Measurements from ENCODE around the gene BTBD9. TPM values are rescaled to one million over a fixed set of nuclear protein-coding genes. Genes with fewer than 3 reads are reported as not detected.

BTBD9 gene
- total and polyA plus RNA-seq, 9 of the 15 experiments (the other 6 are each of a cell fraction or from before 2014, with no cell fraction given) = 0.08 to 1.6 (median 0.58) TPM

- Histone ChIP-seq H4K20me1 (replicated peaks; ENCODE audit: control insufficient read depth, insufficient read depth, low read length) (no peaks in the 10 kb centered on the region), H3K27ac (ENCODE audit: extremely low read depth, low read depth, low read length) (no peak overlapping the region), H3K4me1 (replicated peaks in 1 of 2; ENCODE audit: control insufficient read depth in 2 of 2, insufficient read depth in 2 of 2, low read length in 2 of 2) (no peaks in the 10 kb centered on the region), H3K9ac (ENCODE audit: insufficient read depth in 1 of 2, low read depth in 2 of 2, low read length in 2 of 2) (no peak overlapping the region), H3K9me1 (ENCODE audit: control insufficient read depth, insufficient read depth, low read length) (no peaks in the 10 kb centered on the region), H3K4me3 (no peak overlapping the region), H3K4me2 (ENCODE audit: insufficient read depth, low read length) (no peak overlapping the region), H3K36me3 (ENCODE audit: control insufficient read depth, insufficient read depth, low read length) (no peaks in the 10 kb centered on the region), H2AFZ (ENCODE audit: low read depth, low read length) (no peak overlapping the region), H3K9me3 (replicated peaks; ENCODE audit: control insufficient read depth, insufficient read depth, low read depth, low read length) (no peaks in the 10 kb centered on the region), H3K27me3 (ENCODE audit: control insufficient read depth in 2 of 2, insufficient read depth in 2 of 2, low read length in 2 of 2) (peaks cover 9 to 10% of the 10 kb centered on the region in 2 experiments; a peak in 4 of 5 replicates), H3K79me2 (ENCODE audit: control insufficient read depth, insufficient read depth, low read length) (no peaks in the 10 kb centered on the region)
- WGBS (ENCODE audit: insufficient coverage, low coverage, missing lambda C conversion rate) = 48% methylated on average over 6 of the region's 6 CpGs
- no peak for DNase-seq (ENCODE audit: extremely low read depth in 1 of 4, low spot score in 3 of 4)
- in situ Hi-C loops (cut with MboI) = no loop called here
- no peak for ATAC-seq
- CTCF ChIA-PET (ENCODE audit: low intra/inter-chr PET ratio) = no interaction called here
- BruUV-seq (replicated peaks) = no TSS peak
- intact Hi-C loops (cut with micrococcal nuclease) = no loop called here
- POLR2A ChIA-PET = interaction anchor here (0.7 to 1.2 kb wide), 3 partner anchors 12 to 24 kb away, joined by 3 to 4 read pairs (median 3); no protein-coding TSS in a partner anchor
- FAIRE-seq = no peak
- TF ChIP-seq, protein P1, sequence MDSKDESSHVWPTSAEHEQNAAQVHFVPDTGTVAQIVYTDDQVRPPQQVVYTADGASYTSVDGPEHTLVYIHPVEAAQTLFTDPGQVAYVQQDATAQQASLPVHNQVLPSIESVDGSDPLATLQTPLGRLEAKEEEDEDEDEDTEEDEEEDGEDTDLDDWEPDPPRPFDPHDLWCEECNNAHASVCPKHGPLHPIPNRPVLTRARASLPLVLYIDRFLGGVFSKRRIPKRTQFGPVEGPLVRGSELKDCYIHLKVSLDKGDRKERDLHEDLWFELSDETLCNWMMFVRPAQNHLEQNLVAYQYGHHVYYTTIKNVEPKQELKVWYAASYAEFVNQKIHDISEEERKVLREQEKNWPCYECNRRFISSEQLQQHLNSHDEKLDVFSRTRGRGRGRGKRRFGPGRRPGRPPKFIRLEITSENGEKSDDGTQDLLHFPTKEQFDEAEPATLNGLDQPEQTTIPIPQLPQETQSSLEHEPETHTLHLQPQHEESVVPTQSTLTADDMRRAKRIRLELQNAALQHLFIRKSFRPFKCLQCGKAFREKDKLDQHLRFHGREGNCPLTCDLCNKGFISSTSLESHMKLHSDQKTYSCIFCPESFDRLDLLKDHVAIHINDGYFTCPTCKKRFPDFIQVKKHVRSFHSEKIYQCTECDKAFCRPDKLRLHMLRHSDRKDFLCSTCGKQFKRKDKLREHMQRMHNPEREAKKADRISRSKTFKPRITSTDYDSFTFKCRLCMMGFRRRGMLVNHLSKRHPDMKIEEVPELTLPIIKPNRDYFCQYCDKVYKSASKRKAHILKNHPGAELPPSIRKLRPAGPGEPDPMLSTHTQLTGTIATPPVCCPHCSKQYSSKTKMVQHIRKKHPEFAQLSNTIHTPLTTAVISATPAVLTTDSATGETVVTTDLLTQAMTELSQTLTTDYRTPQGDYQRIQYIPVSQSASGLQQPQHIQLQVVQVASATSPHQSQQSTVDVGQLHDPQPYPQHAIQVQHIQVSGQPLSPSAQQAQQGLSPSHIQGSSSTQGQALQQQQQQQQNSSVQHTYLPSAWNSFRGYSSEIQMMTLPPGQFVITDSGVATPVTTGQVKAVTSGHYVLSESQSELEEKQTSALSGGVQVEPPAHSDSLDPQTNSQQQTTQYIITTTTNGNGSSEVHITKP (IDR thresholded peaks at IDR 0.05; ENCODE audit: partially characterized antibody) = no peak
- TF ChIP-seq PHTF2 (CRISPR knock-in tag; IDR thresholded peaks at IDR 0.05) (no peak), ZBTB7A (IDR thresholded peaks at IDR 0.05; ENCODE audit: borderline replicate concordance, control insufficient read depth, low read depth, low read length) (no peak), THAP7 (CRISPR knock-in tag; IDR thresholded peaks at IDR 0.05) (no peak), SRSF7 (optimal IDR thresholded peaks at IDR 0.05; ENCODE audit: low read depth, low read length) (no peak), TBL1XR1 (IDR thresholded peaks at IDR 0.05; ENCODE audit: low read length in 2 of 2) (no peak), RBM39 (optimal IDR thresholded peaks at IDR 0.05; ENCODE audit: low read depth, low read length) (no peak), HSF4 (CRISPR knock-in tag; IDR thresholded peaks at IDR 0.05; ENCODE audit: borderline replicate concordance) (no peak), CREBBP (IDR thresholded peaks at IDR 0.05; ENCODE audit: low read depth, low read length) (no peak), ZFP91 (CRISPR knock-in tag; IDR thresholded peaks at IDR 0.05) (no peak)
- TF ChIP-seq, protein P2, sequence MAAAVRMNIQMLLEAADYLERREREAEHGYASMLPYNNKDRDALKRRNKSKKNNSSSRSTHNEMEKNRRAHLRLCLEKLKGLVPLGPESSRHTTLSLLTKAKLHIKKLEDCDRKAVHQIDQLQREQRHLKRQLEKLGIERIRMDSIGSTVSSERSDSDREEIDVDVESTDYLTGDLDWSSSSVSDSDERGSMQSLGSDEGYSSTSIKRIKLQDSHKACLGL (CRISPR knock-in tag; IDR thresholded peaks at IDR 0.05; ENCODE audit: borderline replicate concordance, poor library complexity, severe bottlenecking) = no peak
Observed at GRCh38 chr6:38587766-38588362, 51.9 kb downstream of the BTBD9 start.
